Mucosa of stomach (tissue), 1 donor: ENCODE data around the gene POU2F2.

Source experiments
- H3K27me3 ChIP-seq: one replicate; pipeline ENCODE4 v1.7.0; 2013; ENCODE audit warnings: mild to moderate bottlenecking, low read length; ENCODE audit not compliant: control insufficient read depth, insufficient read depth
- H3K36me3 ChIP-seq: one replicate; pipeline ENCODE4 v1.7.0; 2013; ENCODE audit warnings: low read length; ENCODE audit not compliant: control insufficient read depth, insufficient read depth
- H3K4me1 ChIP-seq: one replicate; pipeline ENCODE4 v1.7.0; 2013; ENCODE audit warnings: mild to moderate bottlenecking, low read length; ENCODE audit not compliant: control insufficient read depth, insufficient read depth
- H3K4me3 ChIP-seq: one replicate; pipeline ENCODE4 v1.7.0; 2013; ENCODE audit warnings: low read length
- H3K9ac ChIP-seq: one replicate; pipeline ENCODE4 v1.7.0; 2013; ENCODE audit warnings: mild to moderate bottlenecking, low read length, moderate library complexity
- H3K9me3 ChIP-seq: one replicate; pipeline ENCODE4 v1.7.0; 2013; ENCODE audit warnings: mild to moderate bottlenecking, low read length, moderate library complexity; ENCODE audit not compliant: control insufficient read depth
- donor health status: Pancreatic carcinoma.

POU2F2 gene

GRCh38 chr19:42117076-42117475 lies 15.2 kb downstream of the POU2F2 start:
- Histone ChIP-seq H3K36me3 (no peaks in the 10 kb centered on the region), H3K9me3 (no peaks in the 10 kb centered on the region), H3K4me1 (no peaks in the 10 kb centered on the region), H3K4me3 (no peak overlapping the region), H3K9ac (no peak overlapping the region), H3K27me3 (no peaks in the 10 kb centered on the region)

GRCh38 chr19:42116308-42117075 lies 15.8 kb downstream of the POU2F2 start:
- H3K4me3 ChIP-seq, result no peak overlapping the region
- no peaks in the 10 kb centered on the region for H3K36me3 ChIP-seq
- no peaks in the 10 kb centered on the region for H3K9me3 ChIP-seq
- H3K4me1 ChIP-seq, result no peaks in the 10 kb centered on the region
- H3K9ac ChIP-seq, result no peak overlapping the region
- no peaks in the 10 kb centered on the region for H3K27me3 ChIP-seq

- H3K4me1 ChIP-seq, result no peaks in the 10 kb centered on the region
- H3K27me3 ChIP-seq, result no peaks in the 10 kb centered on the region
- H3K9ac ChIP-seq, result no peak overlapping the region
- no peak overlapping the region for H3K4me3 ChIP-seq
- no peaks in the 10 kb centered on the region for H3K36me3 ChIP-seq
- H3K9me3 ChIP-seq, result no peaks in the 10 kb centered on the region
These were observed 16.5 kb downstream of the POU2F2 start for GRCh38 chr19:42115705-42116104.

- Histone ChIP-seq H3K9me3 (no peaks in the 10 kb centered on the region), H3K4me1 (no peaks in the 10 kb centered on the region), H3K36me3 (no peaks in the 10 kb centered on the region), H3K27me3 (no peaks in the 10 kb centered on the region), H3K4me3 (no peak overlapping the region), H3K9ac (no peak overlapping the region)
These were observed 17.0 kb downstream of the POU2F2 start for GRCh38 chr19:42115219-42115618.

GRCh38 chr19:42114412-42114811 lies 17.8 kb downstream of the POU2F2 start:
- Histone ChIP-seq H3K4me1 (no peaks in the 10 kb centered on the region), H3K4me3 (no peak overlapping the region)

GRCh38 chr19:42113641-42114348 lies 18.5 kb downstream of the POU2F2 start:
- Histone ChIP-seq H3K9ac (no peak overlapping the region), H3K4me1 (no peaks in the 10 kb centered on the region), H3K9me3 (no peaks in the 10 kb centered on the region), H3K4me3 (no peak overlapping the region), H3K36me3 (no peaks in the 10 kb centered on the region), H3K27me3 (no peaks in the 10 kb centered on the region)

More at GRCh38 chr19:42114412-42114811, 17.8 kb downstream of the POU2F2 start:
- no peaks in the 10 kb centered on the region for H3K9me3 ChIP-seq
- H3K27me3 ChIP-seq, result no peaks in the 10 kb centered on the region
- no peak overlapping the region for H3K9ac ChIP-seq
- H3K36me3 ChIP-seq, result no peaks in the 10 kb centered on the region

- Histone ChIP-seq H3K36me3 (no peaks in the 10 kb centered on the region), H3K9me3 (no peaks in the 10 kb centered on the region), H3K4me3 (no peak overlapping the region), H3K4me1 (no peaks in the 10 kb centered on the region), H3K9ac (no peak overlapping the region), H3K27me3 (no peaks in the 10 kb centered on the region)
These were observed 20.4 kb downstream of the POU2F2 start for GRCh38 chr19:42111811-42112210.

- no peaks in the 10 kb centered on the region for H3K27me3 ChIP-seq
- H3K4me3 ChIP-seq, result no peak overlapping the region
- H3K36me3 ChIP-seq, result no peaks in the 10 kb centered on the region
- no peaks in the 10 kb centered on the region for H3K4me1 ChIP-seq
- H3K9me3 ChIP-seq, result no peaks in the 10 kb centered on the region
- no peak overlapping the region for H3K9ac ChIP-seq
These were observed 20.9 kb downstream of the POU2F2 start for GRCh38 chr19:42111384-42111783.

GRCh38 chr19:42110658-42111057 lies 21.6 kb downstream of the POU2F2 start:
- no peak overlapping the region for H3K4me3 ChIP-seq
- H3K4me1 ChIP-seq, result no peaks in the 10 kb centered on the region
- H3K27me3 ChIP-seq, result no peaks in the 10 kb centered on the region
- H3K36me3 ChIP-seq, result no peaks in the 10 kb centered on the region
- H3K9me3 ChIP-seq, result no peaks in the 10 kb centered on the region
- H3K9ac ChIP-seq, result no peak overlapping the region

GRCh38 chr19:42109896-42110295 lies 22.4 kb downstream of the POU2F2 start:
- Histone ChIP-seq H3K9me3 (no peaks in the 10 kb centered on the region), H3K9ac (no peak overlapping the region), H3K4me1 (no peaks in the 10 kb centered on the region), H3K36me3 (no peaks in the 10 kb centered on the region), H3K27me3 (no peaks in the 10 kb centered on the region), H3K4me3 (no peak overlapping the region)

GRCh38 chr19:42108527-42109389 lies 23.5 kb downstream of the POU2F2 start:
- no peaks in the 10 kb centered on the region for H3K36me3 ChIP-seq
- H3K27me3 ChIP-seq, result no peaks in the 10 kb centered on the region
- H3K4me1 ChIP-seq, result no peaks in the 10 kb centered on the region
- H3K9me3 ChIP-seq, result no peaks in the 10 kb centered on the region
- H3K9ac ChIP-seq, result no peak overlapping the region
- no peak overlapping the region for H3K4me3 ChIP-seq

GRCh38 chr19:42105368-42105767 lies 26.9 kb downstream of the POU2F2 start:
- Histone ChIP-seq H3K27me3 (no peaks in the 10 kb centered on the region), H3K36me3 (no peaks in the 10 kb centered on the region), H3K4me1 (no peaks in the 10 kb centered on the region), H3K9me3 (no peaks in the 10 kb centered on the region), H3K4me3 (no peak overlapping the region), H3K9ac (no peak overlapping the region)
